SU-DHL-6 (cell line): ENCODE data around the gene PDZD2.
"Not testable (repeated sequence)": the region's sequence is repeated elsewhere in the genome, so short reads cannot be mapped to it uniquely, and the experiment has no call there.

ENCODE experiments used
- H2AFZ ChIP-seq: fragments of 200-600 bp; sonication (generic); 2 replicates; pipeline ENCODE4 v1.6.1; 2014; ENCODE audit warnings: low read depth, mild to moderate bottlenecking, moderate library complexity, mixed read lengths, antibody characterized with exemption, low read length; ENCODE audit not compliant: severe bottlenecking
- H3F3A ChIP-seq: fragments of 200-600 bp; shearing (Covaris generic); 2 replicates; pipeline ENCODE4 v1.6.0; 2016; ENCODE audit warnings: antibody characterized with exemption, mild to moderate bottlenecking; ENCODE audit not compliant: insufficient read depth
- H3K27ac ChIP-seq: fragments of 200-600 bp; sonication (generic); 2 replicates; pipeline ENCODE4 v1.5.1; 2016; ENCODE audit warnings: low read depth, mild to moderate bottlenecking, low read length, moderate library complexity, mixed read lengths
- H3K27me3 ChIP-seq: fragments of 200-600 bp; sonication (generic), shearing (Covaris generic); 2 replicates; pipeline ENCODE4 v1.6.0; 2014; ENCODE audit warnings: mild to moderate bottlenecking, low read length
- H3K36me3 ChIP-seq: fragments of 200-600 bp; sonication (generic); 2 replicates; pipeline ENCODE4 v1.6.1; 2014; ENCODE audit warnings: mild to moderate bottlenecking, low read length, mixed read lengths
- H3K4me2 ChIP-seq: fragments of 300-600, 200-600 bp; shearing (Covaris generic), sonication (generic); 2 replicates; pipeline ENCODE4 v1.6.0; 2014; ENCODE audit warnings: low read length, low read depth, mild to moderate bottlenecking; ENCODE audit not compliant: poor library complexity, severe bottlenecking
- H3K4me3 ChIP-seq: fragments of 200-600 bp; sonication (generic); 2 replicates; pipeline ENCODE4 v1.5.1; 2014; ENCODE audit warnings: antibody characterized with exemption, low read length, mild to moderate bottlenecking, mixed read lengths; ENCODE audit not compliant: insufficient read depth, poor library complexity, severe bottlenecking
- H3K79me2 ChIP-seq: fragments of 200-600 bp; sonication (generic); 2 replicates; pipeline ENCODE4 v1.6.1; 2014; ENCODE audit warnings: mild to moderate bottlenecking, low read length, moderate library complexity; ENCODE audit not compliant: insufficient read depth
- H3K9ac ChIP-seq: fragments of 200-600 bp; sonication (generic); 2 replicates; pipeline ENCODE4 v1.7.0; 2014; ENCODE audit warnings: mild to moderate bottlenecking, low read length
- H3K9me2 ChIP-seq: fragments of 200-600 bp; sonication (generic); replicated peaks from 2 replicates; pipeline ENCODE4 v1.6.1; 2014; ENCODE audit warnings: low read length; ENCODE audit not compliant: insufficient read depth
- H3K9me3 ChIP-seq: fragments of 200-600 bp; sonication (generic); 2 replicates; pipeline ENCODE4 v1.6.1; 2014; ENCODE audit warnings: low read length, mixed read lengths; ENCODE audit not compliant: insufficient read depth
- H4K20me1 ChIP-seq: fragments of 200-600 bp; sonication (generic); 2 replicates; pipeline ENCODE4 v1.6.1; 2014; ENCODE audit warnings: low read depth, mild to moderate bottlenecking, antibody characterized with exemption, low read length, moderate library complexity, mixed read lengths
- CTCF ChIP-seq: fragments of 200-600 bp; sonication (generic); IDR thresholded peaks from one replicate; pipeline ENCODE4 v1.5.1; 2017; ENCODE audit warnings: antibody characterized with exemption, mild to moderate bottlenecking, low read length, moderate library complexity; ENCODE audit not compliant: insufficient read depth, poor library complexity, severe bottlenecking
- EZH2phosphoT487 ChIP-seq: fragments of 200-600 bp; sonication (generic), shearing (Covaris generic); conservative IDR thresholded peaks from 2 replicates; pipeline ENCODE4 v1.6.1; 2018; ENCODE audit warnings: mild to moderate bottlenecking, antibody characterized with exemption, low read length, moderate library complexity, mixed read lengths

PDZD2 gene

DNA sequence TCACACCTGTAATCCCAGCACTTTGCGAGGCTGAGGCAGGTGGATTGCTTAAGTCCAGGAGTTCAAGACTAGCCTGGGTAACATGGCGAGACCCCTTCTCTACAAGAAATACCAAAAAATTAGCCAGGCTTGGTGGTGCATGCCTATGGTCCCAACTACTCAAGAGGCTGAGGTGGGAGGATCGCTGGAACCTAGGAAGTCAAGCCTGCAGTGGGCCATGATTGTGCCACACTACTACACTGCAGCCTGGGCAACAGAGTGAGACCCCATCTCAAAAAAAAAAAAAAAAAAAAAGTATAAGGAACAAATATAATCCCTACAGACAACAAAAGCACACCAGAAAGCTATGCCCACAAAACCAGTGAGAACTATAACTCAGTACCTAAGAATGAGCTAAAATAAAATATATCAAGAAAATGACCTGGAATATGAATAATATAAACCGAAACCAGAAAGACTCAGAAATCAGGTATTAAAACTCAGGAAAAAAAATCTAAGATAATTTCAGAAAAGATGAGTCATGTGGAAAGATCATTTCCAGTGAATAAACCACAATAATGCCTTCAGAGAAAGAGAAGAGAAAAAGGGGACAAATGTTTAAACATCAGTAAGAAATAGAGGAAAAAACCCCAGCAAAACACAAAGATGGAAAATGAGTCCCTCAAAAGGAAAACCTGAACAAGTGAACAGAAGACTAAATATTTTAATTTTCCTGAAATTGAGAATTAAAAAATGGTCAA is 477.8 kb downstream of the PDZD2 start:
- no peak for TF ChIP-seq EZH2phosphoT487
- TF ChIP-seq CTCF = no peak
- Histone ChIP-seq H3K4me3 (no peak overlapping the region), H3K27ac (no peak overlapping the region), H2AFZ (no peak overlapping the region), H3K27me3 (no peaks in the 10 kb centered on the region), H3K4me2 (no peak overlapping the region), H3K9me2 (no peaks in the 10 kb centered on the region), H3K36me3 (peaks cover 9% of the 10 kb centered on the region; the same call in 1 of the 2 replicates), H3F3A (no peaks in the 10 kb centered on the region), H4K20me1 (no peaks in the 10 kb centered on the region), H3K9me3 (no peaks in the 10 kb centered on the region), H3K79me2 (no peaks in the 10 kb centered on the region), H3K9ac (no peak overlapping the region)

DNA sequence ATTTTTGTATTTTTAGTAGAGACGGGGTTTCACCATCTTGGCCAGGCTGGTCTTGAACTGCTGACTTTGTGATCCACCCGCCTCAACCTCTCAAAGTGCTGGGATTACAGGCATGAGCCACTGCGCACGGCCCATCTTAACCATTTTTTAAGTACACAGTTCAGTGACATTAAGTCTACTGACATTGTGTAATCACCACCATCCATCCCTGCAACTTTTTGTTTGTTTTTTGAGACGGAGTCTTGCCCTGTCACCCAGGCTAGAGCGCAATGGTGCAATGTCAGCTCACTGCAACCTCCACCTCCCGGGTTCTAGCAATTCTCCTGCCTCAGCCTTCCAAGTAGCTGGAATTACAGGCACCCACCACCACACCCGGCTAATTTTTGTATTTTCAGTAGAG is 480.0 kb downstream of the PDZD2 start:
- H3K27me3 ChIP-seq, H3K4me3 ChIP-seq, H3F3A ChIP-seq, H3K36me3 ChIP-seq, H3K27ac ChIP-seq, H2AFZ ChIP-seq, H3K4me2 ChIP-seq, H3K9me2 ChIP-seq, H4K20me1 ChIP-seq, H3K79me2 ChIP-seq, H3K9me3 ChIP-seq, H3K9ac ChIP-seq: not testable (repeated sequence)

GRCh38 chr5:32123058-32123805 is 484.3 kb downstream of the PDZD2 start:
- Histone ChIP-seq H3K9ac (no peak overlapping the region), H3K9me2 (no peaks in the 10 kb centered on the region), H3K4me3 (no peak overlapping the region), H3K9me3 (no peaks in the 10 kb centered on the region), H3K27me3 (no peaks in the 10 kb centered on the region), H3F3A (no peaks in the 10 kb centered on the region), H3K4me2 (no peak overlapping the region), H3K79me2 (peaks cover 6% of the 10 kb centered on the region; the same call in 1 of the 2 replicates), H4K20me1 (no peaks in the 10 kb centered on the region), H3K36me3 (peaks cover 24% of the 10 kb centered on the region; the same call in 1 of the 2 replicates), H2AFZ (no peak overlapping the region), H3K27ac (no peak overlapping the region)
- TF ChIP-seq CTCF (no peak), EZH2phosphoT487 (no peak)
